ENCODE measurements around the gene NUDT16.

NUDT16 gene

GRCh38 chr3:131353986-131354385 is 27.6 kb upstream of the NUDT16 start:
- no peak for DNase-seq
- Histone ChIP-seq H3K36me3 (ENCODE audit: control insufficient read depth in 1 of 2, insufficient read depth in 2 of 2, low read length in 2 of 2) (no peaks in the 10 kb centered on the region), H3K9ac (ENCODE audit: low read length) (no peak overlapping the region), H3K4me3 (ENCODE audit: low read depth, low read length) (no peak overlapping the region), H3K4me2 (ENCODE audit: low read length) (no peak overlapping the region), H3K4ac (ENCODE audit: low read depth, low read length) (no peak overlapping the region), H3K9me3 (ENCODE audit: insufficient read depth, low read depth, low read length) (no peaks in the 10 kb centered on the region), H3K4me1 (ENCODE audit: control insufficient read depth in 1 of 2, insufficient read depth in 2 of 2, low read length in 2 of 2) (peaks cover 4 to 5% of the 10 kb centered on the region in 2 experiments), H2BK12ac (ENCODE audit: low read length) (no peak overlapping the region), H3K14ac (ENCODE audit: low read length) (no peak overlapping the region), H2AK5ac (ENCODE audit: low read length) (no peak overlapping the region), H2BK120ac (ENCODE audit: insufficient read depth, low read length, poor library complexity) (no peak overlapping the region), H3K27ac (ENCODE audit: low read depth, low read length) (no peak overlapping the region), H4K8ac (ENCODE audit: low read depth, low read length) (no peak overlapping the region), H4K91ac (ENCODE audit: low read depth, low read length) (no peak overlapping the region), H3K79me2 (ENCODE audit: control insufficient read depth, insufficient read depth, low read length, poor library complexity) (no peaks in the 10 kb centered on the region), H4K12ac (ENCODE audit: low read depth, low read length) (no peak overlapping the region), H3K23ac (ENCODE audit: low read length) (no peak overlapping the region), H3K79me1 (ENCODE audit: low read length) (peaks cover 2% of the 10 kb centered on the region), H3K27me3 (ENCODE audit: insufficient read depth, low read length) (no peaks in the 10 kb centered on the region), H2AFZ (ENCODE audit: insufficient read depth, low read length, poor library complexity) (no peak overlapping the region), H2BK5ac (ENCODE audit: low read depth, low read length, poor library complexity) (no peak overlapping the region), H3K18ac (ENCODE audit: low read length) (no peak overlapping the region)
- WGBS (ENCODE audit: extremely low coverage, insufficient coverage, insufficient read length), result no CpG with 5 or more reads among the region's 2 CpGs

GRCh38 chr3:131356006-131356595 is 25.5 kb upstream of the NUDT16 start:
- H3K4me2 ChIP-seq (ENCODE audit: low read length), result no peak overlapping the region
- no peak overlapping the region for H2AK5ac ChIP-seq (ENCODE audit: low read length)
- H3K18ac ChIP-seq (ENCODE audit: low read length), result no peak overlapping the region
- no peak overlapping the region for H3K27ac ChIP-seq (ENCODE audit: low read depth, low read length)
- H4K8ac ChIP-seq (ENCODE audit: low read depth, low read length), result no peak overlapping the region
- DNase-seq, result peak; percentile 70 to 82
- H2BK120ac ChIP-seq (ENCODE audit: insufficient read depth, low read length, poor library complexity), result no peak overlapping the region
- H3K9me3 ChIP-seq (ENCODE audit: insufficient read depth, low read depth, low read length), result no peaks in the 10 kb centered on the region
- H2AFZ ChIP-seq (ENCODE audit: insufficient read depth, low read length, poor library complexity), result no peak overlapping the region
- no CpG with 5 or more reads among the region's 5 CpGs for WGBS (ENCODE audit: extremely low coverage, insufficient coverage, insufficient read length)
- H3K9ac ChIP-seq (ENCODE audit: low read length), result no peak overlapping the region
- H3K4ac ChIP-seq (ENCODE audit: low read depth, low read length), result no peak overlapping the region
- no peak overlapping the region for H3K23ac ChIP-seq (ENCODE audit: low read length)
- H3K4me1 ChIP-seq (ENCODE audit: control insufficient read depth in 1 of 2, insufficient read depth in 2 of 2, low read length in 2 of 2), result peaks cover 0 to 1% of the 10 kb centered on the region in 2 experiments
- no peaks in the 10 kb centered on the region for H3K79me2 ChIP-seq (ENCODE audit: control insufficient read depth, insufficient read depth, low read length, poor library complexity)
- no peak overlapping the region for H3K4me3 ChIP-seq (ENCODE audit: low read depth, low read length)
- no peak overlapping the region for H4K91ac ChIP-seq (ENCODE audit: low read depth, low read length)
- H3K36me3 ChIP-seq (ENCODE audit: control insufficient read depth in 1 of 2, insufficient read depth in 2 of 2, low read length in 2 of 2), result no peaks in the 10 kb centered on the region
- no peak overlapping the region for H2BK5ac ChIP-seq (ENCODE audit: low read depth, low read length, poor library complexity)
- no peak overlapping the region for H2BK12ac ChIP-seq (ENCODE audit: low read length)
- H4K12ac ChIP-seq (ENCODE audit: low read depth, low read length), result no peak overlapping the region
- H3K14ac ChIP-seq (ENCODE audit: low read length), result no peak overlapping the region
- no peaks in the 10 kb centered on the region for H3K79me1 ChIP-seq (ENCODE audit: low read length)
- H3K27me3 ChIP-seq (ENCODE audit: insufficient read depth, low read length), result no peaks in the 10 kb centered on the region

- Histone ChIP-seq H4K8ac (ENCODE audit: low read depth, low read length) (no peak overlapping the region), H4K91ac (ENCODE audit: low read depth, low read length) (no peak overlapping the region), H2BK12ac (ENCODE audit: low read length) (no peak overlapping the region), H2BK120ac (ENCODE audit: insufficient read depth, low read length, poor library complexity) (no peak overlapping the region), H2AFZ (ENCODE audit: insufficient read depth, low read length, poor library complexity) (no peak overlapping the region), H3K27me3 (ENCODE audit: insufficient read depth, low read length) (no peaks in the 10 kb centered on the region), H3K23ac (ENCODE audit: low read length) (no peak overlapping the region), H3K4me3 (ENCODE audit: low read depth, low read length) (no peak overlapping the region), H3K79me1 (ENCODE audit: low read length) (peaks cover 3% of the 10 kb centered on the region), H2BK5ac (ENCODE audit: low read depth, low read length, poor library complexity) (no peak overlapping the region), H3K9ac (ENCODE audit: low read length) (no peak overlapping the region), H3K36me3 (ENCODE audit: control insufficient read depth in 1 of 2, insufficient read depth in 2 of 2, low read length in 2 of 2) (no peaks in the 10 kb centered on the region), H4K12ac (ENCODE audit: low read depth, low read length) (no peak overlapping the region), H3K18ac (ENCODE audit: low read length) (no peak overlapping the region), H3K4ac (ENCODE audit: low read depth, low read length) (no peak overlapping the region), H3K4me2 (ENCODE audit: low read length) (no peak overlapping the region), H2AK5ac (ENCODE audit: low read length) (no peak overlapping the region), H3K4me1 (ENCODE audit: control insufficient read depth in 1 of 2, insufficient read depth in 2 of 2, low read length in 2 of 2) (peaks cover 6 to 10% of the 10 kb centered on the region in 2 experiments), H3K27ac (ENCODE audit: low read depth, low read length) (no peak overlapping the region), H3K79me2 (ENCODE audit: control insufficient read depth, insufficient read depth, low read length, poor library complexity) (no peaks in the 10 kb centered on the region), H3K9me3 (ENCODE audit: insufficient read depth, low read depth, low read length) (no peaks in the 10 kb centered on the region), H3K14ac (ENCODE audit: low read length) (no peak overlapping the region)
- DNase-seq, result no peak
- WGBS (ENCODE audit: extremely low coverage, insufficient coverage, insufficient read length), result no CpG with 5 or more reads among the region's 1 CpG
Measured at GRCh38 chr3:131357275-131357674, 24.3 kb upstream of the NUDT16 start.

GRCh38 chr3:131360191-131360755 is 21.3 kb upstream of the NUDT16 start:
- Histone ChIP-seq H3K4ac (ENCODE audit: low read depth, low read length) (no peak overlapping the region), H3K4me2 (ENCODE audit: low read length) (no peak overlapping the region), H3K4me1 (ENCODE audit: control insufficient read depth in 1 of 2, insufficient read depth in 2 of 2, low read length in 2 of 2) (peaks cover 7 to 10% of the 10 kb centered on the region in 2 experiments), H3K27me3 (ENCODE audit: insufficient read depth, low read length) (no peaks in the 10 kb centered on the region), H2AK5ac (ENCODE audit: low read length) (no peak overlapping the region), H3K14ac (ENCODE audit: low read length) (no peak overlapping the region), H2BK5ac (ENCODE audit: low read depth, low read length, poor library complexity) (no peak overlapping the region), H3K79me1 (ENCODE audit: low read length) (peaks cover 3% of the 10 kb centered on the region), H3K4me3 (ENCODE audit: low read depth, low read length) (no peak overlapping the region), H4K8ac (ENCODE audit: low read depth, low read length) (no peak overlapping the region), H3K27ac (ENCODE audit: low read depth, low read length) (no peak overlapping the region), H3K9ac (ENCODE audit: low read length) (no peak overlapping the region), H2BK120ac (ENCODE audit: insufficient read depth, low read length, poor library complexity) (no peak overlapping the region), H2AFZ (ENCODE audit: insufficient read depth, low read length, poor library complexity) (no peak overlapping the region), H4K12ac (ENCODE audit: low read depth, low read length) (no peak overlapping the region), H3K18ac (ENCODE audit: low read length) (no peak overlapping the region), H2BK12ac (ENCODE audit: low read length) (no peak overlapping the region), H4K91ac (ENCODE audit: low read depth, low read length) (no peak overlapping the region), H3K23ac (ENCODE audit: low read length) (no peak overlapping the region), H3K9me3 (ENCODE audit: insufficient read depth, low read depth, low read length) (no peaks in the 10 kb centered on the region), H3K79me2 (ENCODE audit: control insufficient read depth, insufficient read depth, low read length, poor library complexity) (no peaks in the 10 kb centered on the region), H3K36me3 (ENCODE audit: control insufficient read depth in 1 of 2, insufficient read depth in 2 of 2, low read length in 2 of 2) (no peaks in the 10 kb centered on the region)
- peak in 1 of 2 donors; percentile 11 for DNase-seq
- WGBS (ENCODE audit: extremely low coverage, insufficient coverage, insufficient read length), result no CpG with 5 or more reads among the region's 4 CpGs

All from trophoblast cell (in vitro differentiated cells and primary cell).